Activated CD8-positive, alpha-beta memory T cell treated with anti-CD3 and anti-CD28 coated beads, Interleukin-2, amount 50 U/mL, for 4 hours (primary cell): ENCODE data around the gene THRB.

ENCODE experiments used
- DNase-seq: peaks from one replicate; pipeline ENCODE4 v3.0.0-alpha.2; 2020

The THRB gene

DNA sequence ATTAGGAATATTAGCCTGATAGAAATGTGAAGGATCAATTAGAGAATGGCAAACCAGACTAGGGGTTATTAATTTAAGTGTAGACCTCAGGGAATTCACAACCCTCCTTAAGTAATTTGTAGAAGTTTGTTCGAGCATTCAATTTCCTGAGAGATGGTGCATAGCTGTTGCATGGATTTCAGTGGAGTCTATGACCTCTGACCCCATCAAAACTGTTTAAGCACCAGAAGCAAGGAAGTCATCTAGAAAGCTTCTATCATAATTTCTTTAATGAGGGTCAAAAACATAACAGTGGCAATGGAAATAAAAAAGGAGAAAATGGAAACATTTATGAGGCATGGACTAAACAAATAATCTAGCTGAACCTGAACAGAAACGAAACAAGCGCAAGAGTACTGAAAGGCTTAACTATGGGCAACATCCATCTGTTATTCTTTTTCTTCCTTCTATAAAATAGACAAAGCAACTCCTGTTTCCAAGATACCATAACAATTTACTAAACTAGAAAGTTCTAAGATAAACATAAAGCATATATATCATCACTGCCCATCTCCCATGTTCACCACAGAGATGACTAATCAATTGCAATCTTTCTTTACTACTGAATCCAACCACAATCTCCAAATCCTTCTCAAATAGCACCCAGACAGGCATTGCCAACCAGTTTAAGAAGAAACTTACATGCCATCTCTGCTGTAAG, 151.4 kb downstream of the THRB start:
- DNase-seq = no peak

DNA sequence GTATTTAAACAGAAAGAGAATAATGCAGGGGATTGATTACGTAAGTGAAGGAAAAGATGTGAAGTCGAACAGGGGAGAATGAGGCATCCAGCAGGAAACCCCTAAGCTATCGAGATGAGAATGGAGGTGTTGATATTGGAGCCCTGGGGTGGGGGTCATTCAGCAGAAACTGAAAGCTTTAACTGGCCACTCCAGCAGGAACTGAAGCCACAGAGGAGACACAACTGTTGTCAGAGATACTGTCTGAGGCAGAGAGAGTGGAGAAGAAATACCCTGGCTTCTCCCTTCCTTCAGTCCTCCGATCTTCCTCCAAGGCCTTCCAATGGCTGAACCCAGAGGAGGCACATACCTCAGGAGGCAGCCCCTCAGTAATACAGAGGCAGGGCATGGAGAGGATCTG, 152.4 kb downstream of the THRB start:
- no peak for DNase-seq

- DNase-seq = no peak
These were observed 153.0 kb downstream of the THRB start for GRCh38 chr3:24341668-24342067.

GRCh38 chr3:24340966-24341365, 153.7 kb downstream of the THRB start:
- DNase-seq = no peak

GRCh38 chr3:24340161-24340560, 154.5 kb downstream of the THRB start:
- DNase-seq = no peak

GRCh38 chr3:24339266-24339825, 155.3 kb downstream of the THRB start:
- no peak for DNase-seq

DNA sequence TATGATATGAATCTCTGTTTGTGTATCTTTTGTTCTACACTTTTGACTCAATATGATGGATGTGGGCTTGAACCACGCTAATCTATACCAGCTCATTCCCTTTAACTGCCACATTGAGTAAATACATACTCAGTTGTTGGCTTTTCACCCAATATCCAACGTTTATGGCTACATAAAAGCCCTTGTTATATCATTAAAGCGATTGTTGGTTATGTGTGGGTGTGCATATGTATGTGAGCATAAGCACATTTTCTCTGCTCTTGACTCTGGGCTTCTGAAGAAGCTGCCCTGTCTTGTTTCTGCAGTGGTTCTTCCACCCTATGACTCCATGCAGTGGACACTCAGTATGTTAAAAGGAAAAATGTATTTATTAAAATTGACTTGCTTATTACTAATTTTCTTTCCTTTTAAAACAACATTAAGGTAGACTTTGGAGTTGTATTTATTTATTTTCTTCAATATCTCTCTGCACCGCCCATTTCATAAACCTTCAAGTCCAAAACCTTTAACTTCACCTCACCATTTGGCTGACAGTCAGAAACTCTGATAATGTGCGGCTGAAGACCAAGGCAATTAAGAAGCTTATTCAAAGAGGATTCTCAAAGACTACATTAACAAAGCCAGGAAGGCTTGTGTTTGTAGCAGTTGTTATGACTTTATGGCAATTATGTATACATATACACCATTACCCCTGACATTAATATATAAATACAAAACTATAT, 156.1 kb downstream of the THRB start:
- DNase-seq = no peak

DNA sequence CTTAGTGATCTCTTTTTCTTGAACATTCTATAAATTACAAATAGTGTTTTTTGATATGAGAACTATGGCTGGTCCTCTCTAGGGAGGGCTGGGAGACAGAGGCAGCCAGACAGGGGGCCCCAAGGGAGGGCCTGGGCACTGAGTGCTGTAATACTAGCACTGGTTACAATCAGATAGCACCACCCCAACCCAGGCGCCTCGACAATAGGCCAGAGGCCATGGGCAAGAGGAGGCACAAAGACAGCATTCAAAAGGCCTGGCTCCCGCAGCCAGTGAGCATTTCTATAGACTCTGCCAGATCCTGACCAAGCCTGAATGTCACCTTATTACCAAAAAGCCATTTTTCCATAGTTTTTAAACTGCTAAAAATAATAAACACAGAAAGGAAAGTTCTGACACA, 158.5 kb downstream of the THRB start:
- DNase-seq = no peak

DNA sequence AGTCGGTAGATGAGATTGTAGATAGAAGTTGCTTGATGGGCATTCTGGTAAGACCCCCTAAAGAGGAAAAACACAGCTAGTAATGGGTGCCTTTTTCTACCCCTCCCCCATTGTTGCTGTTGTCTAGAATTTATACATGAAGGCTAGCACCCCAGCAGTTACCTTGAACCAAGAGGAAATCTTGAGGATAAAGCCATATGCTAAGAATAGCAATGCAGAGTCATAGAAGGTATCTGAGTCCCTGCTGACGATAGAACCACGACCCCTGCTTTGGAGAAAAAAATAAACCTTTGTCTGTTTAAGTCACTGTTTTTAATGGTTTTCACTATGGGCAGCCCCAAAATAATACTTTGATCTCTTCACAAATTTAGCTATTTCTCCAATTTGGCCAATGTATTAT, 162.6 kb downstream of the THRB start:
- DNase-seq = no peak

DNA sequence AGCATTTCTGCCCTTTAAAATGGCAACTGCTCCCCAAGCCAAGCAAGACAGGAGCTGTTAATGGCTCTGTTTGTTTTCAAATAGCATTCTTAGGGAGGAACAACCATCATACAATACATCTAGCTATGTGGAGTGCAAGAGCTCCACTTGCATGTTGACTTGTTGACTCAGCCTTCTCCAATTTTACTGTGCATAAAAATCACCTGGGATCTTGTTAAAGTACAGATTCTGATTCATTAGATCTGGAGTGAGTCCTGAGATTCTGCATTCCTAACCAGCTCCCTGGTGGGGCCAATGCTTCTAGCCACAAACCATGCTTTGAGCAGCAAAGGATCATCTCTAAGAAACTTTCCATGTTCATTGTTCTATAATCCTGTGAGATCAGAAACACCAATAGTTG, 171.4 kb downstream of the THRB start:
- no peak for DNase-seq

- no peak for DNase-seq
These were observed 174.0 kb downstream of the THRB start for GRCh38 chr3:24320601-24321000.

- DNase-seq = no peak
These were observed 175.9 kb downstream of the THRB start for GRCh38 chr3:24318677-24319287.

DNA sequence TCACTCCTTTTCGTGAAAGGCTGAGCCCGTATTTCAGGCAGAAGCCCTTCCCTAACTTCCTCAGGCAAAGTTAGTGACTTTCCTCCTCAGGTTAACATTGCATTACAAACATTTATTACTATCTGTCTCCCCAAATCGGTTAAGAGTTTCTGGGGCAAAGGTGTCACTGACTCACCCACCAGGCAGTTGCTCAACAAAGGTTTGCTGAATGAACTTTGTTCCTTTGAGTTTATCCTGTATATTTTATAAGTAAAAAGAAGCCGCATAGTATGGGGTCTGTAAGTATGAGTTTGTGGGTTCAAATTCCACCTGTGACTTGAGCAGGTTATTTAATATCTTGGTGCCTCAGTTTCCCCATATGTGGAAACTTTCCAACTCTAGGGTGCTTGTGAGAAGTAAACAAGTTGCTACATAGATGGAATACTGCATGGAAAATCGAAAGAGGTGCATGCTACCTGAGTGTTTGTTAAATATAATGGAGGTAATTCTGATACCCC, 177.7 kb downstream of the THRB start:
- DNase-seq = no peak

DNA sequence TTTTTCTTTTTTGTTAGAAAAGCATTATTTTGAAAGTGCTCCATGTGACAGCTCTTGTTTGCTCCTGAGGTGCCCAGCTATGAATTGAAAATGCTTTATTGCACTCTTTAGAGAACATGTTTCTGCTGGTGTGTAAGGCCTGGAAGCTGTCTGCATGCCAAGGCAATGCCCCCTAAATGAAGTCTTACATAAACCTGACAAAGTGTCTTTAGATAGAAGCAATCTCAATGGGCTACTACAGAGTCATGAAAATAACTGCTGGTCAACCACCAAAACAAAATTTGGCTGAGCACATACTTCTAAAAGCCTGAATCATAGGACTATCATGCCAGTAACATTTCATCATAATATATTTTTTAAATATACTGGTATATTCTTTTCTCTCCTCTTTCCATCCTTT, 178.7 kb downstream of the THRB start:
- DNase-seq = no peak

DNA sequence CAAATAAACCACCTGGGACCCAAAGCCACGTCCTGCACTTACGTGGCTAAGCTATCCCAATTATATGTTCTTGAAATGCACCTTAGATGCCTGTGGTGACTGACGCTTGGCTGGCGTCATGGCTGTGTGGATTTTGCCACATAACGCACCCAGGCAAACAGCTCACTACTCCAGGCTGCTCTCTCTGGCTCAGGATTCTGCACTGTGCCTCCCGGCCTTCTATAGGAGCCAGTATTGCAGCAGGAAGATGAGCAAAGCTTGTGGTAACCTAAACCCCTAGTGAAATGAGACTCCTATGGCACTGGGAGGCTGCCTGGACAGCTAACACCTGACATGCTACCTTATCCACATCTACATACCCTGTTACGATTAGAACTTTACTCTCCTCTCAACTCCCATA, 179.3 kb downstream of the THRB start:
- DNase-seq = no peak

DNA sequence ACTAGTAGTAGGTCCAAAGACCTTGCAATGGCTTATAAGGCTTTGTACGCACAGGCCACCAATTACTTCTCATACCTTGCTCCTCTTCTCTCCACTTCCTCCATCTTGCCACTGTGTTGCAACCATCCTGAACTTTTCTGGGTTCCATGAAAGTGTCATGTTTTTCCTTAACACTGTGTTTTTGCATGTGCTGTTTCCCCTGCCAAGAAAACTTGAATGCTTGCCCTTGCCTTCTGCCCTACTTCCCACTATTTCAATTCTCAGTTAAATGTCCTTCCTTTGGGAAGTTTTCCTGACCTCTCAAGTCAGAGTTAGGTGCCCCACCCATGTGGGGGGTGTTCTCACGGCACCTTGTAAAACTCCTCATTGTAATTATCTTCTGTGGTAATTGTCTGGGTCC, 182.8 kb downstream of the THRB start:
- no peak for DNase-seq

- DNase-seq = no peak
These were observed 183.8 kb downstream of the THRB start for GRCh38 chr3:24310887-24311286.

GRCh38 chr3:24306518-24306917, 188.1 kb downstream of the THRB start:
- no peak for DNase-seq

GRCh38 chr3:24305795-24306467, 188.7 kb downstream of the THRB start:
- DNase-seq = no peak

- DNase-seq = no peak
These were observed 191.4 kb downstream of the THRB start for GRCh38 chr3:24303057-24303754.

GRCh38 chr3:24302396-24302795, 192.3 kb downstream of the THRB start:
- no peak for DNase-seq

DNA sequence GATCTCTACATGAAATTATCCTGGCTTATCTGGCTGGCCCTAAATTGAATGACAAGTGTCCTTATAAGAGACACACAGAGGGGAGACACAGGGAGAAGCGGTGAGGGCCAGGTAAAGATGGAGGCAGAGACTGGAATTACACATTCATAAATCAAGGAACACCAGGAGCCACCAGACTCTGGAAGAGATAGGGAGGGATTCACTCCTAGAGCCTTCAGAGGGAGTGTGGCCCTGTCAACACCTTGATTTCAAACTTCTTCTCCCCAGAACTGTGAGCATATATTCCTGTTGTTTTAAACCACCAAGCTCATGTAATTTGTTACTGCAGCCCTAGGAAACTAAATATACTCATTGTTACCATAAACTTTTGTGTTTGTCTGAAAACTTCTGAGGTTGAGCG, 193.7 kb downstream of the THRB start:
- DNase-seq = no peak
